ENCODE results near the gene PROB1.

The PROB1 gene

DNA sequence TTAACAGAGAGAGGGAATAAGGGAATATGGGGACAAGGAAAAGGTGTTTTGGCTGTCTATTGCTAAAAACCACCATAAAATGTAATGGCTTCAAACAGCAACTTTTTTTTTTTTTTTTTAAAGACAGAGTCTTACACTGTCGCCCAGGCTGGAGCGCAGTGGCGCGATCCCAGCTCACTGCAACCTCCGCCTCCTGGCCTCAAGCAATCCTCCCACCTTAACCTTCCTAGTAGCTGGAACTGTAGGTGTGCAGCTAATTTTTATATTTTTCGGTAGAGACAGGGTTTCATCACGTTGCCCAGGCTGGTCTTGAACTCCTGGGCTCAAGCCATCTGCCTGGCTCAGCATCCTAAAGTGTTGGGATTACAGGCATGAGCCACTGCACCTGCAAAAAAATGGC lies 13.3 kb upstream of the PROB1 start:
- Histone ChIP-seq H3K4me1 (ENCODE audit: control insufficient read depth in 2 of 2, insufficient read depth in 1 of 2, low read depth in 1 of 2, low read length in 2 of 2) (peaks cover 3 to 6% of the 10 kb centered on the region in 2 donors), H3K27me3 (ENCODE audit: control insufficient read depth in 3 of 3, insufficient read depth in 3 of 3, low read depth in 1 of 3, low read length in 3 of 3) (no peaks in the 10 kb centered on the region), H3K14ac (ENCODE audit: low read length) (no peak overlapping the region), H3K27ac (replicated peaks; ENCODE audit: low read length) (no peak overlapping the region), H3K18ac (ENCODE audit: low read length) (no peak overlapping the region), H2BK15ac (ENCODE audit: low read length) (no peak overlapping the region), H2BK120ac (ENCODE audit: low read depth, low read length) (no peak overlapping the region), H3K4ac (ENCODE audit: low read length) (no peak overlapping the region), H2AK5ac (ENCODE audit: low read depth, low read length) (no peak overlapping the region), H4K8ac (ENCODE audit: low read depth, low read length) (no peak overlapping the region), H3K9ac (ENCODE audit: low read depth, low read length, poor library complexity) (no peak overlapping the region), H3K4me2 (ENCODE audit: insufficient read depth, low read length, poor library complexity, severe bottlenecking) (no peak overlapping the region), H3K9me3 (replicated peaks in 1 of 2; ENCODE audit: control insufficient read depth in 2 of 2, insufficient read depth in 1 of 2, low read depth in 1 of 2, low read length in 2 of 2) (no peaks in the 10 kb centered on the region), H3K36me3 (replicated peaks in 1 of 2; ENCODE audit: control insufficient read depth in 2 of 2, insufficient read depth in 2 of 2, low read length in 2 of 2) (peaks cover 6 to 14% of the 10 kb centered on the region in 2 donors), H3K4me3 (ENCODE audit: low read length in 2 of 2) (no peak overlapping the region), H3K23ac (ENCODE audit: low read depth, low read length, poor library complexity) (no peak overlapping the region), H2BK5ac (ENCODE audit: low read length) (no peak overlapping the region), H2BK12ac (ENCODE audit: low read length) (no peak overlapping the region), H3K79me1 (ENCODE audit: low read depth, low read length) (no peaks in the 10 kb centered on the region), H2AFZ (ENCODE audit: low read length) (no peak overlapping the region), H4K91ac (ENCODE audit: low read depth, low read length, poor library complexity) (no peak overlapping the region)
- no CpG with 5 or more reads among the region's 7 CpGs for WGBS, 2 donors (ENCODE audit: extremely low coverage in 2 of 2, insufficient read length in 2 of 2, insufficient replicate concordance in 1 of 2)
- no peak for DNase-seq (ENCODE audit: low spot score)

GRCh38 chr5:139407517-139407916 lies 12.6 kb upstream of the PROB1 start:
- no peaks in the 10 kb centered on the region for H3K79me1 ChIP-seq (ENCODE audit: low read depth, low read length)
- no peak overlapping the region for H2BK15ac ChIP-seq (ENCODE audit: low read length)
- no peak overlapping the region for H4K91ac ChIP-seq (ENCODE audit: low read depth, low read length, poor library complexity)
- H2BK12ac ChIP-seq (ENCODE audit: low read length) = no peak overlapping the region
- no peaks in the 10 kb centered on the region for H3K27me3 ChIP-seq (ENCODE audit: control insufficient read depth in 3 of 3, insufficient read depth in 3 of 3, low read depth in 1 of 3, low read length in 3 of 3)
- H3K4me3 ChIP-seq (ENCODE audit: low read length in 2 of 2) = no peak overlapping the region
- no peak overlapping the region for H3K4ac ChIP-seq (ENCODE audit: low read length)
- no peak overlapping the region for H2BK5ac ChIP-seq (ENCODE audit: low read length)
- H3K9me3 ChIP-seq (replicated peaks in 1 of 2; ENCODE audit: control insufficient read depth in 2 of 2, insufficient read depth in 1 of 2, low read depth in 1 of 2, low read length in 2 of 2) = no peaks in the 10 kb centered on the region
- no peak overlapping the region for H2BK120ac ChIP-seq (ENCODE audit: low read depth, low read length)
- no peak overlapping the region for H3K27ac ChIP-seq (replicated peaks; ENCODE audit: low read length)
- H3K9ac ChIP-seq (ENCODE audit: low read depth, low read length, poor library complexity) = no peak overlapping the region
- H3K4me2 ChIP-seq (ENCODE audit: insufficient read depth, low read length, poor library complexity, severe bottlenecking) = no peak overlapping the region
- no peak overlapping the region for H4K8ac ChIP-seq (ENCODE audit: low read depth, low read length)
- peaks cover 4 to 6% of the 10 kb centered on the region in 2 donors for H3K4me1 ChIP-seq (ENCODE audit: control insufficient read depth in 2 of 2, insufficient read depth in 1 of 2, low read depth in 1 of 2, low read length in 2 of 2)
- H2AFZ ChIP-seq (ENCODE audit: low read length) = no peak overlapping the region
- H3K23ac ChIP-seq (ENCODE audit: low read depth, low read length, poor library complexity) = no peak overlapping the region
- no peak overlapping the region for H2AK5ac ChIP-seq (ENCODE audit: low read depth, low read length)
- peaks cover under 1 to 7% of the 10 kb centered on the region in 2 donors for H3K36me3 ChIP-seq (replicated peaks in 1 of 2; ENCODE audit: control insufficient read depth in 2 of 2, insufficient read depth in 2 of 2, low read length in 2 of 2)
- no peak for DNase-seq (ENCODE audit: low spot score)
- H3K18ac ChIP-seq (ENCODE audit: low read length) = no peak overlapping the region
- H3K14ac ChIP-seq (ENCODE audit: low read length) = no peak overlapping the region

DNA sequence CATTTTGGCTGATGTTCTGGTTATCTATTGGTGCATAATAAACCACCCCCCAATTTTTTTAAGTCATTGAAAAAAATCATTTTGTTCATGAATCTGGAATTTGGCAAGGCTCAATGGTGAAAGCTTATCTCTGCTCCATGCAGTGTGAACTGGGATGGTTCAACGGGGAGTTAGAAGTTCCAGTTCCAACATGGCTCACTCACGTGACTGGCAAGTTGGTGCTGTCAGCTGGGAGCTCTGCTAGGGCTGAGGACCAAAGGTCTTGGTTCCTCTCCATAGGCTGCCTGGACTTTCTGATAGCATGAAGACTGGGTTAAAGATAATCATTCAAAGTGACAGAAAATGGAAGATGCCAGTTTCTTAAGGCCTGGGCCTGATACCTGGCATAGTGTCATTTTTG lies 12.1 kb upstream of the PROB1 start:
- H2BK120ac ChIP-seq (ENCODE audit: low read depth, low read length) = no peak overlapping the region
- no peak overlapping the region for H4K91ac ChIP-seq (ENCODE audit: low read depth, low read length, poor library complexity)
- peaks cover 0 to 4% of the 10 kb centered on the region in 2 donors for H3K36me3 ChIP-seq (replicated peaks in 1 of 2; ENCODE audit: control insufficient read depth in 2 of 2, insufficient read depth in 2 of 2, low read length in 2 of 2)
- DNase-seq (ENCODE audit: low spot score) = no peak
- no peaks in the 10 kb centered on the region for H3K27me3 ChIP-seq (ENCODE audit: control insufficient read depth in 3 of 3, insufficient read depth in 3 of 3, low read depth in 1 of 3, low read length in 3 of 3)
- no peak overlapping the region for H2AK5ac ChIP-seq (ENCODE audit: low read depth, low read length)
- no peak overlapping the region for H3K14ac ChIP-seq (ENCODE audit: low read length)
- H3K27ac ChIP-seq (replicated peaks; ENCODE audit: low read length) = no peak overlapping the region
- no peak overlapping the region for H3K18ac ChIP-seq (ENCODE audit: low read length)
- H2AFZ ChIP-seq (ENCODE audit: low read length) = no peak overlapping the region
- no peak overlapping the region for H2BK15ac ChIP-seq (ENCODE audit: low read length)
- H4K8ac ChIP-seq (ENCODE audit: low read depth, low read length) = no peak overlapping the region
- no peak overlapping the region for H2BK5ac ChIP-seq (ENCODE audit: low read length)
- no peak overlapping the region for H3K4me3 ChIP-seq (ENCODE audit: low read length in 2 of 2)
- no peak overlapping the region for H3K4me2 ChIP-seq (ENCODE audit: insufficient read depth, low read length, poor library complexity, severe bottlenecking)
- H3K79me1 ChIP-seq (ENCODE audit: low read depth, low read length) = no peaks in the 10 kb centered on the region
- WGBS, 2 donors (ENCODE audit: extremely low coverage in 2 of 2, insufficient read length in 2 of 2, insufficient replicate concordance in 1 of 2) = no CpG with 5 or more reads among the region's 2 CpGs
- no peak overlapping the region for H3K23ac ChIP-seq (ENCODE audit: low read depth, low read length, poor library complexity)
- H3K9ac ChIP-seq (ENCODE audit: low read depth, low read length, poor library complexity) = no peak overlapping the region
- no peak overlapping the region for H3K4ac ChIP-seq (ENCODE audit: low read length)
- H3K9me3 ChIP-seq (replicated peaks in 1 of 2; ENCODE audit: control insufficient read depth in 2 of 2, insufficient read depth in 1 of 2, low read depth in 1 of 2, low read length in 2 of 2) = no peaks in the 10 kb centered on the region
- peaks cover 4 to 6% of the 10 kb centered on the region in 2 donors for H3K4me1 ChIP-seq (ENCODE audit: control insufficient read depth in 2 of 2, insufficient read depth in 1 of 2, low read depth in 1 of 2, low read length in 2 of 2)
- H2BK12ac ChIP-seq (ENCODE audit: low read length) = no peak overlapping the region

GRCh38 chr5:139404484-139404840 lies 9.6 kb upstream of the PROB1 start:
- Histone ChIP-seq H3K14ac (ENCODE audit: low read length) (no peak overlapping the region), H2AFZ (ENCODE audit: low read length) (peak overlapping the region; percentile 97), H3K27me3 (ENCODE audit: control insufficient read depth in 3 of 3, insufficient read depth in 3 of 3, low read depth in 1 of 3, low read length in 3 of 3) (no peaks in the 10 kb centered on the region), H2BK15ac (ENCODE audit: low read length) (no peak overlapping the region), H2BK5ac (ENCODE audit: low read length) (no peak overlapping the region), H3K9me3 (replicated peaks in 1 of 2; ENCODE audit: control insufficient read depth in 2 of 2, insufficient read depth in 1 of 2, low read depth in 1 of 2, low read length in 2 of 2) (no peaks in the 10 kb centered on the region), H3K36me3 (replicated peaks in 1 of 2; ENCODE audit: control insufficient read depth in 2 of 2, insufficient read depth in 2 of 2, low read length in 2 of 2) (peaks cover 3 to 16% of the 10 kb centered on the region in 2 donors), H2BK120ac (ENCODE audit: low read depth, low read length) (no peak overlapping the region), H3K9ac (ENCODE audit: low read depth, low read length, poor library complexity) (no peak overlapping the region), H2AK5ac (ENCODE audit: low read depth, low read length) (no peak overlapping the region), H3K18ac (ENCODE audit: low read length) (no peak overlapping the region), H3K4me2 (ENCODE audit: insufficient read depth, low read length, poor library complexity, severe bottlenecking) (peak overlapping the region; percentile 48), H3K79me1 (ENCODE audit: low read depth, low read length) (no peaks in the 10 kb centered on the region), H2BK12ac (ENCODE audit: low read length) (no peak overlapping the region), H4K91ac (ENCODE audit: low read depth, low read length, poor library complexity) (no peak overlapping the region), H3K4ac (ENCODE audit: low read length) (no peak overlapping the region), H3K23ac (ENCODE audit: low read depth, low read length, poor library complexity) (no peak overlapping the region), H3K27ac (replicated peaks; ENCODE audit: low read length) (peak overlapping the region; percentile 45), H3K4me1 (ENCODE audit: control insufficient read depth in 2 of 2, insufficient read depth in 1 of 2, low read depth in 1 of 2, low read length in 2 of 2) (peaks cover 4 to 6% of the 10 kb centered on the region in 2 donors), H3K4me3 (ENCODE audit: low read length in 2 of 2) (peak overlapping the region in 1 of 2 donors; percentile 53), H4K8ac (ENCODE audit: low read depth, low read length) (no peak overlapping the region)
- no peak for DNase-seq (ENCODE audit: low spot score)
- WGBS, 2 donors (ENCODE audit: extremely low coverage in 2 of 2, insufficient read length in 2 of 2, insufficient replicate concordance in 1 of 2) = no CpG with 5 or more reads among the region's 5 CpGs
